HepG2 (cell line): ENCODE results near the gene ERF. TPM values are rescaled to one million over a fixed set of nuclear protein-coding genes. Genes with fewer than 3 reads are reported as not detected.

Experiments used
- AKNA ChIP-seq: sonication (generic); formaldehyde crosslinking; IDR thresholded peaks from 2 replicates; pipeline ENCODE4 v1.4.0; 2020; ENCODE audit warnings: missing genetic modification reagents, borderline replicate concordance
- CBX2 ChIP-seq, 2 experiments: fragments of 200-600 bp in 1 of 2; sonication (generic); formaldehyde crosslinking in 1 of 2; IDR thresholded peaks; 2 replicates each; pipeline versions ENCODE4 v1.7.0 to v1.8.1; 2018 to 2022; ENCODE audit warnings: low read depth in 2 of 2, low read length in 1 of 2, mild to moderate bottlenecking in 1 of 2, missing genetic modification reagents in 1 of 2
- EEA1 ChIP-seq: sonication (generic); formaldehyde crosslinking; IDR thresholded peaks from 2 replicates; pipeline ENCODE4 v1.5.1; 2020; ENCODE audit warnings: mild to moderate bottlenecking, missing genetic modification reagents, borderline replicate concordance
- KLF12 ChIP-seq: sonication (generic); formaldehyde crosslinking; IDR thresholded peaks from 2 replicates; pipeline ENCODE4 v1.4.0; 2020; ENCODE audit warnings: missing genetic modification reagents, borderline replicate concordance
- POLR2AphosphoS2 ChIP-seq: IDR thresholded peaks from 2 replicates; pipeline ENCODE4 v1.6.1; 2011; ENCODE audit warnings: low read depth, low read length, improper control_type of control experiment
- RCOR2 ChIP-seq: IDR thresholded peaks from 2 replicates; pipeline ENCODE4 v1.6.1; 2016; ENCODE audit warnings: missing biosample characterization, missing genetic modification reagents
- USF2 ChIP-seq, 2 experiments: sonication (generic) in 1 of 2; formaldehyde crosslinking in 1 of 2; IDR thresholded peaks; 2 replicates each; pipeline versions ENCODE4 v1.5.1 to v1.6.1; 2011 to 2020; ENCODE audit warnings: borderline replicate concordance in 1 of 2, low read depth in 1 of 2, low read length in 1 of 2, mild to moderate bottlenecking in 1 of 2, missing genetic modification reagents in 1 of 2, moderate library complexity in 1 of 2
- ZBED4 ChIP-seq: sonication (generic); formaldehyde crosslinking; IDR thresholded peaks from 2 replicates; pipeline ENCODE4 v1.4.0; 2020; ENCODE audit warnings: missing genetic modification reagents, borderline replicate concordance
- ZMAT5 ChIP-seq: sonication (generic); formaldehyde crosslinking; IDR thresholded peaks from 2 replicates; pipeline ENCODE4 v1.5.0; 2020; ENCODE audit warnings: mild to moderate bottlenecking, low read depth, missing genetic modification reagents, borderline replicate concordance
- ZNF124 ChIP-seq: sonication (generic); formaldehyde crosslinking; IDR thresholded peaks from 2 replicates; pipeline ENCODE4 v1.4.0; 2020; ENCODE audit warnings: missing genetic modification reagents
- ZNF446 ChIP-seq: sonication (generic); formaldehyde crosslinking; IDR thresholded peaks from 2 replicates; pipeline ENCODE4 v1.5.0; 2020; ENCODE audit warnings: mild to moderate bottlenecking, missing genetic modification reagents
- ZNF841 ChIP-seq: sonication (generic); formaldehyde crosslinking; IDR thresholded peaks from 2 replicates; pipeline ENCODE4 v1.8.1; 2023; ENCODE audit warnings: missing genetic modification reagents, borderline replicate concordance
- polyA plus RNA-seq, 8 experiments: library from polyadenylated mRNA; depleted of rRNA in 3 of 8; stranded (reverse) in 7 of 8; unstranded in 1 of 8; fragments of >200 nt; fragmentation: Illumina TruSeq in 4 of 8; extraction: Trizol in 4 of 8; gene quantifications; 2 replicates each; pipeline versions ENCODE4 v1.2.1 to v1.2.3, GENCODE V29; 2011 to 2016; ENCODE audit warnings: low read depth in 4 of 8, missing spikeins in 1 of 8, mixed read lengths in 1 of 8; ENCODE audit not compliant: insufficient read depth in 1 of 8
- total RNA-seq, 5 experiments: library from RNA; depleted of rRNA; stranded (reverse); fragments of >200 nt; fragmentation: Illumina TruSeq; extraction: Trizol; gene quantifications; 2 replicates each; pipeline ENCODE4 v1.2.3, GENCODE V29; 2016; ENCODE audit warnings: low read depth in 1 of 5
- TF ChIP-seq, protein P1 (sequence below): sonication (generic); formaldehyde crosslinking; IDR thresholded peaks from 2 replicates; pipeline ENCODE4 v1.9.0; 2021; ENCODE audit warnings: missing genetic modification reagents, mild to moderate bottlenecking, borderline replicate concordance

The ERF gene
- total and polyA plus RNA-seq, 2 of the 13 experiments (the other 11 are each of a cell fraction or from before 2014, with no cell fraction given): 67.1 to 69.9 TPM

- no peak for TF ChIP-seq KLF12 (CRISPR knock-in tag)
- TF ChIP-seq CBX2 (IDR thresholded peaks at IDR 0.05; ENCODE audit: low read depth, low read length): no peak
- TF ChIP-seq CBX2 (CRISPR knock-in tag; IDR thresholded peaks at IDR 0.05; ENCODE audit: low read depth): no peak
- TF ChIP-seq RCOR2: no peak
- TF ChIP-seq USF2 (IDR thresholded peaks at IDR 0.05; ENCODE audit: low read depth, low read length): no peak
- TF ChIP-seq USF2 (CRISPR knock-in tag; IDR thresholded peaks at IDR 0.05; ENCODE audit: borderline replicate concordance): no peak
- no peak for TF ChIP-seq ZMAT5
- no peak for TF ChIP-seq ZBED4 (CRISPR knock-in tag)
- TF ChIP-seq ZNF841: no peak
- TF ChIP-seq EEA1: peak; percentile 44; the same call in 1 of the 2 replicates
- no peak for TF ChIP-seq ZNF446
- no peak for TF ChIP-seq ZNF124 (CRISPR knock-in tag)
- TF ChIP-seq AKNA (CRISPR knock-in tag): no peak
- TF ChIP-seq, protein P1, sequence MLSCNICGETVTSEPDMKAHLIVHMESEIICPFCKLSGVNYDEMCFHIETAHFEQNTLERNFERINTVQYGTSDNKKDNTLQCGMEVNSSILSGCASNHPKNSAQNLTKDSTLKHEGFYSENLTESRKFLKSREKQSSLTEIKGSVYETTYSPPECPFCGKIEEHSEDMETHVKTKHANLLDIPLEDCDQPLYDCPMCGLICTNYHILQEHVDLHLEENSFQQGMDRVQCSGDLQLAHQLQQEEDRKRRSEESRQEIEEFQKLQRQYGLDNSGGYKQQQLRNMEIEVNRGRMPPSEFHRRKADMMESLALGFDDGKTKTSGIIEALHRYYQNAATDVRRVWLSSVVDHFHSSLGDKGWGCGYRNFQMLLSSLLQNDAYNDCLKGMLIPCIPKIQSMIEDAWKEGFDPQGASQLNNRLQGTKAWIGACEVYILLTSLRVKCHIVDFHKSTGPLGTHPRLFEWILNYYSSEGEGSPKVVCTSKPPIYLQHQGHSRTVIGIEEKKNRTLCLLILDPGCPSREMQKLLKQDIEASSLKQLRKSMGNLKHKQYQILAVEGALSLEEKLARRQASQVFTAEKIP (CRISPR knock-in tag): no peak
- TF ChIP-seq POLR2AphosphoS2: no peak
Observed at GRCh38 chr19:42283188-42284065, 28.5 kb upstream of the ERF start (continued).
